ENCODE results near the gene CFHR2. TPM values are rescaled to one million over a fixed set of nuclear protein-coding genes. Genes with fewer than 3 reads are reported as not detected.
"Not testable (repeated sequence)": the region's sequence is repeated elsewhere in the genome, so short reads cannot be mapped to it uniquely, and the experiment has no call there.

Gene CFHR2
- total RNA-seq, 1 donor from 2014 or later: not detected

DNA sequence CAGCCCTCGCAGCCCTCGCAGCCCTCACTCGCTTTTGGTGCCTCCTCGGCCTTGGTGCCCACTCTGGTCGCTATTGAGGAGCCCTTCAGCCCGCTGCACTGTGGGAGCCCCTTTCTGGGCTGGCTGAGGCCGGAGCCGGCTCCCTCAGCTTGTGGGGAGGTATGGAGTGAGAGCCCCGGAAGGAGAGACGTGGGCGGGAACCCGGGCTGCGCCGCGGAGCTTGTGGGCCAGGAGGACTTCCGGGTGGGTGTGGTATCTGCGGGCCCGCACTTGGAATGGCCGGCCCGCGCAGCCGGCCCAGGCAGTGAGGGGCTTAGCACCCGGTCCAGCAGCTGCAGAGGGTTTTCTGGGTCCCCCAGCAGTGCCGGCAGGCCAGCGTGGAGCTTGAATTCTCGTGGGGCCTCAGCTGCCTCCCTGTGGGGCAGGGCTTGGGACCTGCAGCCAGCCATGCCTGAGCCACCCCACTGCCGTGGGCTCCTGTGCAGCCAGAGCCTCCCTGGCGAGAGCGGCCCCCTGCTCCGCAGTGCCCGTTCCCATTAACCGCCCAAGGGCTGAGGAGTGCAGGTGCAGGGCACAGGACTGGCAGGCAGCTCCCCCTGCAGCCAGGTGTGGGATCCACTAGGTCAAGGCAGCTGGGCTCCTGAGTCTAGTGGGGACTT is 9.9 kb upstream of the CFHR2 start:
- Mint-ChIP-seq H3K27ac (ENCODE audit: unreplicated experiment) (no peak overlapping the region), H3K4me3 (ENCODE audit: unreplicated experiment) (no peak overlapping the region), H3K4me1 (ENCODE audit: unreplicated experiment) (no peaks in the 10 kb centered on the region), H3K27me3 (ENCODE audit: unreplicated experiment) (no peaks in the 10 kb centered on the region), H3K36me3 (ENCODE audit: low read depth, unreplicated experiment) (no peaks in the 10 kb centered on the region), H3K9me3 (ENCODE audit: unreplicated experiment) (no peaks in the 10 kb centered on the region)
- TF ChIP-seq, protein P1, sequence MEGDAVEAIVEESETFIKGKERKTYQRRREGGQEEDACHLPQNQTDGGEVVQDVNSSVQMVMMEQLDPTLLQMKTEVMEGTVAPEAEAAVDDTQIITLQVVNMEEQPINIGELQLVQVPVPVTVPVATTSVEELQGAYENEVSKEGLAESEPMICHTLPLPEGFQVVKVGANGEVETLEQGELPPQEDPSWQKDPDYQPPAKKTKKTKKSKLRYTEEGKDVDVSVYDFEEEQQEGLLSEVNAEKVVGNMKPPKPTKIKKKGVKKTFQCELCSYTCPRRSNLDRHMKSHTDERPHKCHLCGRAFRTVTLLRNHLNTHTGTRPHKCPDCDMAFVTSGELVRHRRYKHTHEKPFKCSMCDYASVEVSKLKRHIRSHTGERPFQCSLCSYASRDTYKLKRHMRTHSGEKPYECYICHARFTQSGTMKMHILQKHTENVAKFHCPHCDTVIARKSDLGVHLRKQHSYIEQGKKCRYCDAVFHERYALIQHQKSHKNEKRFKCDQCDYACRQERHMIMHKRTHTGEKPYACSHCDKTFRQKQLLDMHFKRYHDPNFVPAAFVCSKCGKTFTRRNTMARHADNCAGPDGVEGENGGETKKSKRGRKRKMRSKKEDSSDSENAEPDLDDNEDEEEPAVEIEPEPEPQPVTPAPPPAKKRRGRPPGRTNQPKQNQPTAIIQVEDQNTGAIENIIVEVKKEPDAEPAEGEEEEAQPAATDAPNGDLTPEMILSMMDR (IDR thresholded peaks at IDR 0.05; ENCODE audit: unreplicated experiment): no peak
- DNase-seq (ENCODE audit: low spot score): no peak

DNA sequence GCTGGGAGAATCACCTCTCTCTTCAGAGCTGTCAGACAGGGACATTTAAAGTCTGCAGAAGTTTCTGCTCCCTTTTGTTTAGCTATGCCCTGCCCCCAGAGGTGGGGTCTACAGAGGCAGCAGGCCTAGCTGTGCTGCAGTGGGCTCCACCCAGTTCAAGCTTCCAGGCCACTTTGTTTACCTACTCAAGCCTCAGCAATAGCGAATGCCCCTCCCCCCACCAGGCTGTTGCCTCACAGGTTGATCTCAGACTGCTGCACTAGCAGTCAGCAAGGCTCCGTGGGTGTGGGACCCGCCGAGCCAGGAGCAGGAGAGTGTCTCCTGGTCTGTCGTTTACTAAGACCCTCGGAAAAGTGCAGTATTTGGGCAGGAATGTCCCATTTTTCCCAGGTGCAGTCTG is 2.1 kb upstream of the CFHR2 start:
- not testable (repeated sequence) for H3K27ac Mint-ChIP-seq (ENCODE audit: unreplicated experiment); H3K9me3 Mint-ChIP-seq (ENCODE audit: unreplicated experiment); H3K36me3 Mint-ChIP-seq (ENCODE audit: low read depth, unreplicated experiment); H3K4me1 Mint-ChIP-seq (ENCODE audit: unreplicated experiment); H3K27me3 Mint-ChIP-seq (ENCODE audit: unreplicated experiment); H3K4me3 Mint-ChIP-seq (ENCODE audit: unreplicated experiment); DNase-seq (ENCODE audit: low spot score)

DNA sequence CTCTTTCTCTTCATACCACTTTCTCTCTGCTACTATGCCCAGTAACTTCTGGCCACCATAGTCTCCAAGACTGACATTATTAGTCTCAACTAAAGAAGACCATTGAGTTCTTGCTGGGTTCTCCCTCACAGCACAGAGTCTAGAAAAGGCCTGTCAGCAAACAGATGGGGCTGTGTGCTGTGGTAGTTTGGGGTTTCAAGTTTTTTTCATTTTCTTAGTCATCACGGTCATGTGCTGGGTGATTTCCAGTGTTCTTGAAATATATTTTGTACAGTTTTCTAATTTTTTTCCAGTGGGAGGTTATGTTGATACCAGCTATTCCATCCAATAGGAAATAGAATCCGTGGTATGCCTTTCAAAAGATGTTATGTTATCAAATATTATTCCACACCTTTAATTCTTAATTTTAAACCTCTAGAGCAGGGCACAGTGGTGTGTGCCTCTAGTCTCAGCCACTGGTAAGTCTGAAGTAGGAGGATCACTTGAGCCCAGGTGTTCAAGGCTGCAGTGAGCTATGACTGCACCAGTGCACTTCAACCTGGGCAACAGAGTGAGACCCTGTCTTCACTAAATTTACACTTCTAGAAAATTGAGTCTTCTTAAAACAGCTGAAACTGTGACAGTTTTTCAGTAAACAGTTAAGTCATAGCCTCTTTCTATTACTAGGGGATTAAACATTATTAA is 8.3 kb downstream of the CFHR2 start:
- no peaks in the 10 kb centered on the region for H3K27me3 Mint-ChIP-seq (ENCODE audit: unreplicated experiment)
- TF ChIP-seq, protein P1 (IDR thresholded peaks at IDR 0.05; ENCODE audit: unreplicated experiment): no peak
- no peak overlapping the region for H3K27ac Mint-ChIP-seq (ENCODE audit: unreplicated experiment)
- no peaks in the 10 kb centered on the region for H3K9me3 Mint-ChIP-seq (ENCODE audit: unreplicated experiment)
- H3K4me1 Mint-ChIP-seq (ENCODE audit: unreplicated experiment): no peaks in the 10 kb centered on the region
- no peak for DNase-seq (ENCODE audit: low spot score)
- no peaks in the 10 kb centered on the region for H3K36me3 Mint-ChIP-seq (ENCODE audit: low read depth, unreplicated experiment)
- H3K4me3 Mint-ChIP-seq (ENCODE audit: unreplicated experiment): no peak overlapping the region

DNA sequence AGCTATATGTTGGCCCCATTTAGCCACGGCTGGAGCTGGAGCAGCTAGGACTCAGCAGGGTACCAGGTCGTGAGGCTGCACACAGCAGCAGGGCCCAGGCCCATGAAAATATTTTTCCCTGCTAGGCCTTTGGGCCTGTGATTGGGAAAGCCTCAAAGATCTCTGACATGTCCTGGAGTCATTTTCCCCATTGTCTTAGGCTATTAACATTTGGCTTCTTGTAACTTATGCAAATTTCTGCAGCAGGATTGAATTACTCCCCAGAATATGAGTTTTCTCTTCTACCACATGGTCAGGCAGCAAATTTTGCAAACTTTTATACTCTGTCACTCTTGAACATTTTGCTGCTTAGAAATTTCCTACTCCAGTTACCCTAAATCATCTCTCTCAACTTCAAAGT is 11.2 kb downstream of the CFHR2 start:
- H3K27ac Mint-ChIP-seq (ENCODE audit: unreplicated experiment): no peak overlapping the region
- no peaks in the 10 kb centered on the region for H3K27me3 Mint-ChIP-seq (ENCODE audit: unreplicated experiment)
- H3K9me3 Mint-ChIP-seq (ENCODE audit: unreplicated experiment): no peaks in the 10 kb centered on the region
- no peak overlapping the region for H3K4me3 Mint-ChIP-seq (ENCODE audit: unreplicated experiment)
- DNase-seq (ENCODE audit: low spot score): no peak
- no peaks in the 10 kb centered on the region for H3K4me1 Mint-ChIP-seq (ENCODE audit: unreplicated experiment)
- no peaks in the 10 kb centered on the region for H3K36me3 Mint-ChIP-seq (ENCODE audit: low read depth, unreplicated experiment)
- TF ChIP-seq, protein P1 (IDR thresholded peaks at IDR 0.05; ENCODE audit: unreplicated experiment): no peak

DNA sequence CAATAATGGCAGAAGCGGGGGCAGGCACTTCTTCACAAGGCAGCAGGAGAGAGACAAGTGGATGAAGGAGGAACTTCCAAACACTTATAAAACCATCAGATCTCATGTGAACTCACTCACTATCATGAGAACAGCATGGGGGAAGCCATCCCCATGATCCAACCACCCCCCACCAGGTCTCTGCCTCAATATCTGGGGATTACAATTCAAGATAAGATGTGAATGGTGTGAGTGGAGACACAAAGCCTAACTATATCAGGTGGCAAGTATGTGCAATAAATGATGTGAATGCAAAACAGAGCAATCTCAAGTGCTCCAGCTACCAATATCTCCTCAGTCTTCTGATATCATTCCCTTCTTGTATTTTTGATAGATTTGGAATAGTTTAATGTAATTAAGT is 12.4 kb downstream of the CFHR2 start:
- H3K27ac Mint-ChIP-seq (ENCODE audit: unreplicated experiment): no peak overlapping the region
- TF ChIP-seq, protein P1 (IDR thresholded peaks at IDR 0.05; ENCODE audit: unreplicated experiment): no peak
- H3K36me3 Mint-ChIP-seq (ENCODE audit: low read depth, unreplicated experiment): no peaks in the 10 kb centered on the region
- no peaks in the 10 kb centered on the region for H3K4me1 Mint-ChIP-seq (ENCODE audit: unreplicated experiment)
- H3K9me3 Mint-ChIP-seq (ENCODE audit: unreplicated experiment): no peaks in the 10 kb centered on the region
- no peak for DNase-seq (ENCODE audit: low spot score)
- H3K4me3 Mint-ChIP-seq (ENCODE audit: unreplicated experiment): no peak overlapping the region
- no peaks in the 10 kb centered on the region for H3K27me3 Mint-ChIP-seq (ENCODE audit: unreplicated experiment)
